GM06990 (cell line): ENCODE measurements around the gene MYMX.

ENCODE experiments used
- DNase-seq: peaks from one replicate; pipeline ENCODE4 v3.0.0-alpha.2; 2011; ENCODE audit not compliant: insufficient read length; ENCODE audit errors: extremely low read depth
- H3K27me3 ChIP-seq: replicated peaks from 2 replicates; pipeline ENCODE4 v1.6.0; 2011; ENCODE audit warnings: low read length; ENCODE audit not compliant: control insufficient read depth, insufficient read depth
- H3K36me3 ChIP-seq: 2 replicates; pipeline ENCODE4 v1.5.1; 2011; ENCODE audit warnings: low read length; ENCODE audit not compliant: control insufficient read depth, insufficient read depth
- H3K4me3 ChIP-seq: replicated peaks from 2 replicates; pipeline ENCODE4 v1.5.1; 2011; ENCODE audit warnings: low read depth, mild to moderate bottlenecking, control low read depth, low read length
- TF ChIP-seq, protein P1 (sequence below): IDR thresholded peaks from 2 replicates; pipeline ENCODE4 v1.5.1; 2011; ENCODE audit warnings: low read length, control low read depth, mild to moderate bottlenecking, inconsistent platforms; ENCODE audit not compliant: insufficient read depth, poor library complexity, severe bottlenecking

The MYMX gene

DNA sequence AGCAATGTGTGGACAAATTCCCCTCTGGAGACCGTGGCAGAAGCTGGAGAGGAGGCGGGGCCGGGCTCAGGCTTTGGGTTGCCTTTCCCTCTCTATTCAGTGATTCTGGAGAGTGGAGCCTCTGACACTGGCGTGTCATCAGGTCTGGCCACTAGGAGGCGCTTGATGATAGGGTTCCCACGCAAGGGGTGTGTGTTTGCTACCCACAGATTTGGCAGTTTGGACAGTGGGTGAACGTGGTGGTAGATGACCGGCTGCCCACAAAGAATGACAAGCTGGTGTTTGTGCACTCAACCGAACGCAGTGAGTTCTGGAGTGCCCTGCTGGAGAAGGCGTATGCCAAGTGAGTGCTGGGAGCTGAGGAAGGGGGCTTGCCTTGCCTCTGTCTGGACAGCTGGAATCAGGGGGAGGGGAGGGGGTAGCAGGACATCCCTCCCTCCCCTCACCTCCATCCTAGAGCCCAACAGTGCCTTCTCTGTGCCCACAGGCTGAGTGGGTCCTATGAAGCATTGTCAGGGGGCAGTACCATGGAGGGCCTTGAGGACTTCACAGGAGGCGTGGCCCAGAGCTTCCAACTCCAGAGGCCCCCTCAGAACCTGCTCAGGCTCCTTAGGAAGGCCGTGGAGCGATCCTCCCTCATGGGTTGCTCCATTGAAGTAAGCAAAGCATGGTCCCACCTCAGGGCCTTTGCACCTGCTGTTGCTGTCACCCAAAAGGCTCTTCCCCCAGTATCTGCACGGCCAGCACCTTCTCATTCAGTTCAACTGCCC is 43.8 kb upstream of the MYMX start:
- peak; percentile 45 for DNase-seq
- H3K4me3 ChIP-seq = no peak overlapping the region
- H3K36me3 ChIP-seq = no peaks in the 10 kb centered on the region
- TF ChIP-seq, protein P1, sequence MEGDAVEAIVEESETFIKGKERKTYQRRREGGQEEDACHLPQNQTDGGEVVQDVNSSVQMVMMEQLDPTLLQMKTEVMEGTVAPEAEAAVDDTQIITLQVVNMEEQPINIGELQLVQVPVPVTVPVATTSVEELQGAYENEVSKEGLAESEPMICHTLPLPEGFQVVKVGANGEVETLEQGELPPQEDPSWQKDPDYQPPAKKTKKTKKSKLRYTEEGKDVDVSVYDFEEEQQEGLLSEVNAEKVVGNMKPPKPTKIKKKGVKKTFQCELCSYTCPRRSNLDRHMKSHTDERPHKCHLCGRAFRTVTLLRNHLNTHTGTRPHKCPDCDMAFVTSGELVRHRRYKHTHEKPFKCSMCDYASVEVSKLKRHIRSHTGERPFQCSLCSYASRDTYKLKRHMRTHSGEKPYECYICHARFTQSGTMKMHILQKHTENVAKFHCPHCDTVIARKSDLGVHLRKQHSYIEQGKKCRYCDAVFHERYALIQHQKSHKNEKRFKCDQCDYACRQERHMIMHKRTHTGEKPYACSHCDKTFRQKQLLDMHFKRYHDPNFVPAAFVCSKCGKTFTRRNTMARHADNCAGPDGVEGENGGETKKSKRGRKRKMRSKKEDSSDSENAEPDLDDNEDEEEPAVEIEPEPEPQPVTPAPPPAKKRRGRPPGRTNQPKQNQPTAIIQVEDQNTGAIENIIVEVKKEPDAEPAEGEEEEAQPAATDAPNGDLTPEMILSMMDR = peak; percentile 96
- H3K27me3 ChIP-seq = no peaks in the 10 kb centered on the region

DNA sequence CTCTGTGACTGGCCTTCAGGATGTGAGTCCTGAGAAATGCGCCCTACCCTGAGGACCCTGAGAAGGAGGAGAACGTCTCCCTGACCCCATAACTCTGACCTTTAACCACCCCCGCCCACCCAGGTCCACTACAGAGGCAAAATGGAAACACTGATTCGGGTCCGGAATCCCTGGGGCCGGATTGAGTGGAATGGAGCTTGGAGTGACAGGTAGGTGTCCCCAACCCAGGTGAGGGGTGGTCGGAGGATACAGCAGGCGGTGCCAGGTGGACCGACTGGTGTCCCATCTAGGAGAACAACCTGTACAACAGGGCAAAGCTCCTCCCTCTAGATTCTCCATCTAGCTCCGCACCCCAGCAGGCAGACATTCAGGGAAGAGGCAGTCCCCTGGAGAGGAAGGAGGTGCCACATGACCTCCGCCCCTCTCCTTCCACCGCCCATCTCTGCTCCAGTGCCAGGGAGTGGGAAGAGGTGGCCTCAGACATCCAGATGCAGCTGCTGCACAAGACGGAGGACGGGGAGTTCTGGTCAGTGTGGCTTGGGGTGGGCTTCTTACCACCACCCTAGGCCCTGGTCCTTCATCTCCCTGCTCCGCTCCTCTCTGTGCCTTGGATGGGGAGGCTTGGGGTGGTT is 40.5 kb upstream of the MYMX start:
- Histone ChIP-seq H3K27me3 (no peaks in the 10 kb centered on the region), H3K36me3 (no peaks in the 10 kb centered on the region), H3K4me3 (peak overlapping the region; percentile 50)
- TF ChIP-seq, protein P1 = no peak
- DNase-seq = no peak

DNA sequence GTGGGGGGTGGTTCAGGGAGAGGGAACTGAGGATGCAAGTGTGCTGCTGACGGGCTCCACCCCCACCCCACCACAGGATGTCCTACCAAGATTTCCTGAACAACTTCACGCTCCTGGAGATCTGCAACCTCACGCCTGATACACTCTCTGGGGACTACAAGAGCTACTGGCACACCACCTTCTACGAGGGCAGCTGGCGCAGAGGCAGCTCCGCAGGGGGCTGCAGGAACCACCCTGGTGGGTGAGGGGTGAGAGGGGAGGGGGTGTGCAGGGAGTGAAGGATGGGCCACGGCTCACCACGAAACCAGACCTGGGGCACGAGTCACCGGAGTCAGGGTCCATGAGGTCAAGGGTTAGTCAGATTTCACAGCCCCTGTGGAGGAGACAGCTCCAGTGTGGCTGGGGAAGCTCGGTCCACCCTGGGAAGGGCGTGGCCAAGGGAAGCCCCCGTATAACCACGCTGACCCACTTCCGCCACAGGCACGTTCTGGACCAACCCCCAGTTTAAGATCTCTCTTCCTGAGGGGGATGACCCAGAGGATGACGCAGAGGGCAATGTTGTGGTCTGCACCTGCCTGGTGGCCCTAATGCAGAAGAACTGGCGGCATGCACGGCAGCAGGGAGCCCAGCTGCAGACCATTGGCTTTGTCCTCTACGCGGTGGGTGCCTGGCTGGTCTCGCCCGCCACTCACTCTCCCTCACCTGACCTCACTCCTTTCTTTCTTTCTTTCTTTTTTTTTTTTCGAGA is 39.8 kb upstream of the MYMX start:
- Histone ChIP-seq H3K36me3 (no peaks in the 10 kb centered on the region), H3K27me3 (no peaks in the 10 kb centered on the region), H3K4me3 (peak overlapping the region; percentile 50)
- TF ChIP-seq, protein P1 = no peak
- DNase-seq = peak; percentile 70

DNA sequence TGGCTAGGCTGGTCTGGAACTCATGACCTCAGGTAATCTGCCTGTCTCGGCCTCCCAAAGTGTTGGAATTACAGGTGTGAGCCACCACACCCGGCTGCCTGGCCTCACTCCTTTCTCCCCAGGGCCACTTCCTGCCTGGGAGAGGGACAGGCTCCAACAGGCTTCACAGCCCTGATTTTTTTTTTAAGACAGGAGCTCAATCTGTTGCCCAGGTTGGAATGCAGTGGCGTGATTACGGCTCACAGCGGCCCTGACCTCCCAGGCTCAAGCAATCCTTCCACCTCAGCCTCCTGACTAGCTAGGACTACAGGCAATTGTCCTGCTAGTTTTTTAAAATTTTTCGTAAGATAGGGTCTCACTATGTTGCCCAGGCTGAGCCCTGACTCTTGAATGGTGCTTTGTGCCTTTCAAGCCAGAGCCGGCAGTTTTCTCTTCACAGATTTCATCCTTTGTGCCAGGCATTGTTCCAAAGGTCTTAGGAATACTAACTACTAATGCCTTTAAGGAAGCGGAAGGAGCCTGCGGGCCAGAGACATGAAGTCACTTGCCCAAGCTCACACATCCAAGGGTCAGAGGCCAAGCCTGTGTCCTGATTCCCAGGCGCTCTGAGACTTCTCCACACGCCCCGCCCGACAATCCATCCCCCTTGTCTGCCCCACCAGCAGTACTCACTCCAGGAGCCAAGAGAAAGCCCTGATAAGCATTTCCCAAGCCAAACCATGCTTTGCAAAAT is 38.9 kb upstream of the MYMX start:
- H3K27me3 ChIP-seq = no peaks in the 10 kb centered on the region
- TF ChIP-seq, protein P1 = no peak
- DNase-seq = no peak
- H3K4me3 ChIP-seq = no peak overlapping the region
- H3K36me3 ChIP-seq = no peaks in the 10 kb centered on the region

DNA sequence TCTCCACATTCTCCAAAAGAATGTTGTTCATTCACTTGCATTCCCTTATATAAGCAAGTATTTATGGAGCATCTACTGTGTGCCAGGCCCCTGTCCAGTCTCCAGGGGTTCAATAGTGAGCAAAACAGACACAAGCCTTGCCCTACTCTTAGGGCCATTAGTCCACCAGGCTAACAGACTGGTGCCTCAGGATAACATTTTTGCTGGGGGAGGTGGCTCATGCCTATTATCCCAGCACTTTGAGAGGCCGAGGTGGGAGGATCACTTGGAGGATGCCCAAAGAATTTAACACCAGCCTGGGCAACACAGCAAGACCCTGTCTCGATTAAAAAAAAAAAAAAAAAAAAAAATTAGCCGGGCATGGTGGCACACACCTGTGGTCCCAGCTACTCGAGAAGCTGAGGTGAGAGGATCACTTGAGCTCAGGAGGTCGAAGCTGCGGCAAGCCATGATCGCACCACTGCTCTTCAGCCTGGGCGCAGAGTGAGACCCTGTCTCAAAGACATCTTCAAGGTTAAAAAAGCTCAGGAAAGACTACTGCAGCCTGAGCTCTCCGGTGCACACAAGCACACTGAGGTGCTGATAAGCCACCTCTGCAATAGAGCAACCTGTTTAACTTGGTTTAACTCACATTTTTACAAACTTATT is 38.2 kb upstream of the MYMX start:
- DNase-seq = no peak
- Histone ChIP-seq H3K4me3 (no peak overlapping the region), H3K27me3 (no peaks in the 10 kb centered on the region), H3K36me3 (no peaks in the 10 kb centered on the region)
- TF ChIP-seq, protein P1 = no peak
